Retinal pigment epithelial cell (primary cell): ENCODE data around the gene ZNF354B.

Source experiments
- DNase-seq: peaks from one replicate; pipeline ENCODE4 v3.0.0-alpha.2; 2010; ENCODE audit warnings: low read depth
- H3K4me3 ChIP-seq: 2 replicates; pipeline ENCODE4 v1.5.1; 2011; ENCODE audit warnings: mild to moderate bottlenecking, low read length, control low read depth, moderate library complexity
- CTCF ChIP-seq: conservative IDR thresholded peaks from 2 replicates; pipeline ENCODE4 v1.5.1; 2011; ENCODE audit warnings: low read depth, low read length, control low read depth, inconsistent platforms

Gene ZNF354B

GRCh38 chr5:178883815-178884430, 24.2 kb downstream of the ZNF354B start:
- no peak for TF ChIP-seq CTCF
- no peak overlapping the region for H3K4me3 ChIP-seq
- no peak for DNase-seq

- no peak for TF ChIP-seq CTCF
- H3K4me3 ChIP-seq: peak within 1 kb of the TSS; percentile 78
- DNase-seq: peak; percentile 16
Measured at GRCh38 chr5:178895615-178896571, 36.1 kb downstream of the ZNF354B start, which contains the start of gene ZFP2. ZFP2 (plus strand) TSS chr5:178895913; CDS start chr5:178931314, 35,401 bp downstream.

- no peak for DNase-seq
- no peak for TF ChIP-seq CTCF
- no peak overlapping the region for H3K4me3 ChIP-seq
Measured at GRCh38 chr5:178899289-178899688, 39.5 kb downstream of the ZNF354B start.

GRCh38 chr5:178902849-178903248, 43.1 kb downstream of the ZNF354B start:
- no peak overlapping the region for H3K4me3 ChIP-seq
- no peak for DNase-seq
- no peak for TF ChIP-seq CTCF

GRCh38 chr5:178931846-178932760, 72.3 kb downstream of the ZNF354B start:
- no peak for TF ChIP-seq CTCF
- no peak overlapping the region for H3K4me3 ChIP-seq
- no peak for DNase-seq
